ENCODE measurements around the gene MATN4. TPM values are rescaled to one million over a fixed set of nuclear protein-coding genes. Genes with fewer than 3 reads are reported as not detected.

The MATN4 gene
- total RNA-seq, 1 donor from 2014 or later, result not detected

- no peak for DNase-seq
Measured at GRCh38 chr20:45246109-45246508, 62.0 kb downstream of the MATN4 start.

Other genes starting within 250 kb of the MATN4 start
- 2.7 TPM for gene KCNS1, start 207.2 kb downstream of the MATN4 start, total RNA-seq
- not detected for gene WFDC5, start 193.1 kb downstream of the MATN4 start, total RNA-seq
- not detected for gene WFDC12, start 183.8 kb downstream of the MATN4 start, total RNA-seq
- not detected for gene PI3, start 133.4 kb downstream of the MATN4 start, total RNA-seq
- not detected for gene SEMG1, start 101.3 kb downstream of the MATN4 start, total RNA-seq
- gene SEMG2, start 86.9 kb downstream of the MATN4 start, total RNA-seq, result not detected
- not detected for gene SLPI, start 53.7 kb downstream of the MATN4 start, total RNA-seq
- gene RBPJL, start 1.5 kb downstream of the MATN4 start, total RNA-seq, result not detected
- gene SDC4, start 40.1 kb upstream of the MATN4 start, total RNA-seq, result 1.9 TPM
- gene SYS1, start 54.9 kb upstream of the MATN4 start, total RNA-seq, result 23.4 TPM
- not detected for gene TP53TG5, start 70.0 kb upstream of the MATN4 start, total RNA-seq
- 5.9 TPM for gene DBNDD2, start 100.0 kb upstream of the MATN4 start, total RNA-seq
- gene PIGT, start 107.8 kb upstream of the MATN4 start, total RNA-seq, result 12.0 TPM
- 3.4 TPM for gene WFDC2, start 161.5 kb upstream of the MATN4 start, total RNA-seq
- not detected for gene SPINT3, start 207.3 kb upstream of the MATN4 start, total RNA-seq
- gene WFDC6, start 231.2 kb upstream of the MATN4 start, total RNA-seq, result not detected
- not detected for gene EPPIN, start 239.1 kb upstream of the MATN4 start, total RNA-seq

All from occipital lobe (tissue), 2 donors.